GM12872 (cell line): ENCODE measurements around the gene CPNE8.

Experiments used
- TF ChIP-seq, protein P1 (sequence below): IDR thresholded peaks from 3 replicates; pipeline ENCODE4 v1.5.1; 2011; ENCODE audit warnings: low read depth, mild to moderate bottlenecking, low read length, moderate library complexity; ENCODE audit not compliant: insufficient read depth

CPNE8 gene

DNA sequence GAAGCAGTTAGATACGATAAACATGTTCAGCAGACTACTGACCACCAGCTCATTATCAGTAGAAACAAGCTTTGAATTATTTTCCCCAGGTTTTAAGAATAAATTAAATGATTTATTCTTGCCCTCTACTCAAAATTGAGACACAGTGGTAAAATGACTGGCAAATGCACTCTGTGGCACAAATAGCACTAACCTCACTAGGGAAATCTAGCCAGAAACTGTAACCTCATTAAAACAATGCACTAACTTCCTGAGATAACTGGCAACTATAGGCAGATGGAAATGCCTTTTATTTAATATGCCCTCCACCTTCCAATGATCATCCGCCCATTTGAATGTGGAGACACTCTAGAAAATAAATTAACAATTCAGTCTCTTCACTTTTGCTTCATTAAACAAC lies 33.2 kb downstream of the CPNE8 start:
- TF ChIP-seq, protein P1, sequence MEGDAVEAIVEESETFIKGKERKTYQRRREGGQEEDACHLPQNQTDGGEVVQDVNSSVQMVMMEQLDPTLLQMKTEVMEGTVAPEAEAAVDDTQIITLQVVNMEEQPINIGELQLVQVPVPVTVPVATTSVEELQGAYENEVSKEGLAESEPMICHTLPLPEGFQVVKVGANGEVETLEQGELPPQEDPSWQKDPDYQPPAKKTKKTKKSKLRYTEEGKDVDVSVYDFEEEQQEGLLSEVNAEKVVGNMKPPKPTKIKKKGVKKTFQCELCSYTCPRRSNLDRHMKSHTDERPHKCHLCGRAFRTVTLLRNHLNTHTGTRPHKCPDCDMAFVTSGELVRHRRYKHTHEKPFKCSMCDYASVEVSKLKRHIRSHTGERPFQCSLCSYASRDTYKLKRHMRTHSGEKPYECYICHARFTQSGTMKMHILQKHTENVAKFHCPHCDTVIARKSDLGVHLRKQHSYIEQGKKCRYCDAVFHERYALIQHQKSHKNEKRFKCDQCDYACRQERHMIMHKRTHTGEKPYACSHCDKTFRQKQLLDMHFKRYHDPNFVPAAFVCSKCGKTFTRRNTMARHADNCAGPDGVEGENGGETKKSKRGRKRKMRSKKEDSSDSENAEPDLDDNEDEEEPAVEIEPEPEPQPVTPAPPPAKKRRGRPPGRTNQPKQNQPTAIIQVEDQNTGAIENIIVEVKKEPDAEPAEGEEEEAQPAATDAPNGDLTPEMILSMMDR = no peak

DNA sequence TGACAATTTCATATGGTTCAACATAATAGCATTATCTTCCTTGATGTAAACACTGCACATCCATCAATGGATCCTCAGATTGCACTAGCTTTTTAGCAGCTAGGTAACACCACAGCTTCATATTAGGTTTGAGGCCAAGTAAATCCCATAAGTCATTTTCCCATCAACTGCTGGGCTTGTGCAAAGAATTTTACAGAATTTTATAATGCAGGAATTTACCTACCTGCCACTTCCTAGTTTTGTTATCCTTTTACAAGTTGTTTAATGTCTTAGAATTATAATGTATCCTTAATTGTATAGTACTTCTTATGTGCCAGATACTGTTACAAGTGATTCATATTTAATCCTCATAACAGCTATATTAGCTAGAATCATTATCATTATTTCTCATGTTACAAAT lies 36.4 kb downstream of the CPNE8 start:
- TF ChIP-seq, protein P1 = no peak

DNA sequence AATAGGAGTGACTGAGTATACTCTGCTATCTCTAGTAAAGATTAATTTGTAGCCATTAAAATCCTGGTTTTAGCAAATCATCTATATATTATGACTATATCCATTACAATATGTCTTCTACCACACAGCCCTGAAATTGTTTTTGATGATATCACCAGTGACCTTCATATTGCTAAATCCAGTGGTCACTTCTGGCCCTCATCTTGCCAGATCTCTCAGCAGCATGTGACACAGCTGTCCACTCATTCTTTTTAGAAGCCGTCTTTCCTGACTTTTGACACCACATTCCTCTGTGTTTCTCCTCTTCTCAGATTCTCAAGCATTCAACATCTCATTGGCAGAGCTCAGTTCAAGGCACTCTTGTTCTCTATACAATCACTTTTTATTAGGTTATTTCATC lies 54.9 kb downstream of the CPNE8 start:
- TF ChIP-seq, protein P1 = no peak

DNA sequence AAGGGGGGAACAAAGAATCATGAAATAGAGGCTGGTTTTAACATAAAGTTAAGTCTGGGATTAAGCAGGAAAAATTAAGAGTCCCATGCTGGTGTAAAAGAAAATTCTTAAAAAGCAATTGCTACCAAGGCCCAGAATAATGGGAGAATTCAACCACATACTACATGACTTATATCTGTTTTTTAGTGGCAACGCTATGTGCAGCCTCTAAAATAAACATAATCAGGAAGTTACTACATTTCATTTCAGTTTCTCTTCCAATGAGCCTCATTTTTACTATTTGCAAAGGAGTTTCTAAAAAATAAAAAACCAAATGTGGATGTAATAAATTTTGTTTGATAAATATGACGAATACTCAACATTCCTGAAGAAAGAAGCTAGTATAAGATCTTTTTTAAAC lies 58.1 kb downstream of the CPNE8 start:
- TF ChIP-seq, protein P1 = no peak

DNA sequence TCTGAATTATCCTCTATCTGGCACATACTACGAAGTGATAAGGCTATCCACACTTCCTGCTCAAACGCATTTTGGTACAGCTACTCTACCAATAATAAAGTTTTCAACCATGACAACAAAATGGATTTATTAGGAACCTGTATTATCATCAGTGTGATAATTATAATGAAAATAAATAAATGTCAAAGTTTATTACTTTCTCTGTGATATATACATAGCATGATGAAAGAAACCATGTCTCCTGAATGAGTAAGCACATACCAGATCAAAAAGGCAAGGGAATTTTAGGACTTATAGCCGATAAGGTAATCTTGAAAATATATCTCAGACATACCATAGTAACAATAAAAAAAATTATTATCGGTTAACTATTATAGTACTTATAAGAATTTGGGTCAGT lies 61.1 kb downstream of the CPNE8 start:
- TF ChIP-seq, protein P1 = no peak

DNA sequence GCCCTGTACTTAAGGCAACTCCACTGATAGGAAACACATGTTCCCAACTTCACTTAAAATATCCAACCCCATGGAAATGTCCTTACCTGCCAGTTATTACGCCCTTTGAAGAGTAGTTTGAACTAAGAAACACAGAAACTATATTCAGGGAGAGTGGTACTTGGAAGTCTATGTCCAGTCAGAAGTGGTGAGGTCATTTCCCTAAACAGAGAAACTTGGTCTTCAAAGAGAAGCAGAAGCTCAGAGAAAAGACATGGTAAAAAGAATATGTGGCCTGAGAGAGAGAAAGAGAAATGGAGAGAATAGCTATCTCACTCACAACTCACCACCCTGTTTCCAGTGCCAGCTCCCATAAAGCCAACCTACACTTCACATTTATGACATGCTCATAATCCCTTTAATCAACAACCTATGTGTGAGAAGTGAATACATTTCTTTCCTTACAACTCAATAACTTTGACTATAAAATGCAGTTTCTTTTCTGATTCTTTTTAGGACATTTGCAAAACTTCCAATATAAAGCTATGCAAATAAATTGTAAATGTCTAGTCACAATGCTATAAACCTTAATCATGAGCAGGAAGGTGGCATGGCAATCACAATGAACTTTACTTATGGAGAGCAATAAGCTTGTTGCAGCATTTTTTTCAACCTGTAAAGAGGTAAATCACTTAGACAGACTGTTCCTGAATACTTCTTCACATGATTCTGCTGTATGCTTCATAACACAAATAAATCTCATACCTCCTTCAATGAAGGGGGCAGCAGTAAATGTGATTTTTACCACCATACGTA lies 67.1 kb downstream of the CPNE8 start:
- TF ChIP-seq, protein P1 = no peak

DNA sequence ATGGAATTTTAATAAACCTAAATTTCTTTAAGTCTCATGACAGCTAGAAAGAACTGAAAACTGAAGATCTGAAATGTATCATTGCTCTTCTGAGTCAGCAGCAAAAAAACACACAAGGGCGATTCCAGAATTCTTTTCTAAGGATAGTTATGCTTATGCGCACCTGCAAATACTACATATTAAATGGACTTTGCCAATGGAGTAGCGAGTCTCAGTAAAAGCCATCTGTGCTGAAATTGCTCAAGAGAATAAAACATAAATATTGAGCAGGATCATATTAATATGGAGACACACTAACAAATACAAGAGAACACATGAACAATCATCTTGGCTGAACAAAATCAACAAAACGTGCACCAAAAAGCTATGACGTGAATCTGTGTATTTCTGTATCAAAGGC lies 73.7 kb downstream of the CPNE8 start:
- TF ChIP-seq, protein P1 = no peak
